Measurements from ENCODE around the gene IFNA21. TPM values are rescaled to one million over a fixed set of nuclear protein-coding genes. Genes with fewer than 3 reads are reported as not detected.
"Not testable (repeated sequence)": the region's sequence is repeated elsewhere in the genome, so short reads cannot be mapped to it uniquely, and the experiment has no call there.

Gene IFNA21
- total and polyA plus RNA-seq, 7 donors, result not detected

DNA sequence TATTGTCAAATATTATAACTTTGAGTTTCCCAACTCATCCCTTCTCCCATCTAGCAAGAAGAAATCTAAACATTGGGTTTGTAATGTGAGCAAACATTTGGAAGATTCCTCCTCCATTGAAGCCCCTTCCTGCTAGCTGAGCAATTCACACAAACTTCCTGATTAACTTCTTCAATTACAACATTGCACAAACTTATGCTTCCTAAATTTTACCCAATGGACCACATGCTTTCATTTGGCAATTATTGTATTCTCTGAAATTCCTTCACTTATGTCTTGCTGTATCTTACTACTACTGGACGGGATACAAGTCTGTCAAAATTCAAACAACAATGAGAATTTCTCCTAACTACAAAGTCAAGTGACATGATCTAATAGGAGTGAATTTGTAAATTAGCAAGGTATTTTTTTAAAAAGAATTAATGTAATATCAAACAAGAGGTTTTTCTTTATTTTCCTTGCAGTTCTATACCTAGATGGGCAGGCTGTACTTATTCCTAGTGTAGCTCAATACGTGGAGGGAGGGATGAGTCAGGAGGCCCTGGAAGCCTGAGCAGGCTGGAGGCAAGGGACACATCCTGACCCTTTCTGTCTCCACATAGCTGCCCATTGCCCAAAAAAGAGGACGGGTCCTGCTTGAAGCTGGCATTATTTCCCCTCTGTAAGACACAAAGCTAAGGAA, 13.0 kb downstream of the IFNA21 start:
- no peaks in the 10 kb centered on the region for H3K36me3 ChIP-seq
- TF ChIP-seq EP300 (IDR thresholded peaks at IDR 0.05) (no peak), POLR2A (IDR thresholded peaks at IDR 0.05) (no peak), POLR2AphosphoS5 (IDR thresholded peaks at IDR 0.05) (no peak)
- TF ChIP-seq, protein P1, sequence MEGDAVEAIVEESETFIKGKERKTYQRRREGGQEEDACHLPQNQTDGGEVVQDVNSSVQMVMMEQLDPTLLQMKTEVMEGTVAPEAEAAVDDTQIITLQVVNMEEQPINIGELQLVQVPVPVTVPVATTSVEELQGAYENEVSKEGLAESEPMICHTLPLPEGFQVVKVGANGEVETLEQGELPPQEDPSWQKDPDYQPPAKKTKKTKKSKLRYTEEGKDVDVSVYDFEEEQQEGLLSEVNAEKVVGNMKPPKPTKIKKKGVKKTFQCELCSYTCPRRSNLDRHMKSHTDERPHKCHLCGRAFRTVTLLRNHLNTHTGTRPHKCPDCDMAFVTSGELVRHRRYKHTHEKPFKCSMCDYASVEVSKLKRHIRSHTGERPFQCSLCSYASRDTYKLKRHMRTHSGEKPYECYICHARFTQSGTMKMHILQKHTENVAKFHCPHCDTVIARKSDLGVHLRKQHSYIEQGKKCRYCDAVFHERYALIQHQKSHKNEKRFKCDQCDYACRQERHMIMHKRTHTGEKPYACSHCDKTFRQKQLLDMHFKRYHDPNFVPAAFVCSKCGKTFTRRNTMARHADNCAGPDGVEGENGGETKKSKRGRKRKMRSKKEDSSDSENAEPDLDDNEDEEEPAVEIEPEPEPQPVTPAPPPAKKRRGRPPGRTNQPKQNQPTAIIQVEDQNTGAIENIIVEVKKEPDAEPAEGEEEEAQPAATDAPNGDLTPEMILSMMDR (IDR thresholded peaks at IDR 0.05), result no peak
- intact Hi-C loops (cut with DNase I), result no loop called here
- no peaks in the 10 kb centered on the region for H3K4me1 ChIP-seq
- H3K9me3 ChIP-seq, result no peaks in the 10 kb centered on the region
- no peak for DNase-seq
- WGBS, 2 donors, result 45 to 51% methylated on average over 3 of the region's 3 CpGs
- H3K27ac ChIP-seq, result no peak overlapping the region
- no peaks in the 10 kb centered on the region for H3K27me3 ChIP-seq
- no peak overlapping the region for H3K4me3 ChIP-seq

DNA sequence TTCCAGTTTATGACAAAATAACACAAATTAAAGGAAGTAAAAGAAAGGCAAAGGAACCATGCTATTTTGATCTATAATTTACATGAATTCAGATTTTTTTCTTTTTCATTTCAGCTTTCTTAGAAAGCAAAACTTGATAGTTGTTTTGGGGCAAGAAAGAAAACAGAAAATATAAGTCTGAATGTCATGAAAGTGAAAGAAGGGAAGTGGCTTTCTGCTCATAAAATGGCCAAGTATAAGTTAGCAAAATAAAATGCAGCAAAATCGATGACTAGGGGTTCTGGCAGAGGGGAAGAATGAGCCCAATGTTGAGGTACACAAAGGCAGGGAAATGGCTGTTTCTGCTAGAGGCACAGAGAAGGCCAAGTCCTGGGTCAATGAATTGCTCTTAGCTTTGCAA, 21.9 kb downstream of the IFNA21 start:
- intact Hi-C loops (cut with DNase I), result no loop called here
- H3K4me3 ChIP-seq, result no peak overlapping the region

DNA sequence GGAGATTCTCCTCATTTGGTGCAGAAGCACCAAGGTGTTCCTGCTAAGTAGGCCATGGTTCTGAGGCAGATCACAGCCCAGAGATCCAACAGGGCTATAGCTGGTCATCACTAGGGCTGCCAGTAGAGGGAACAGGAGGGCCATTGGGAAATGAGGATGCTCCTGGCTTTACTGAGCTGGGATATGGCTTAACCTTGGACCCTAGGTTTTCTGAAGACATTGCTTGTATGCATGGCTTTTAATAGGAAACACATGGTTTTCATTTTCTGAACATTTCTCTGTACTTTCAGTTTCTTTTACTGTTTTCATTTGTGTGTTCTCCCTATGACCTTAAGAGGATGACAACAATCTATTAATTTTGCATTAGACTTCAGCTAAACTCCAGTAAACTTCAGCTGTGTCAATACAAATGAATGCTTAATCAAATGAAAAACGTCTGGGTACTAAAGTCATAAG, 25.0 kb downstream of the IFNA21 start, which contains the start of gene IFNW1:
Gene IFNW1, minus strand, starts transcription at position 406 of the 456 bp plus-strand sequence. Its CDS starts 262 bp downstream, at position 144.
- no peaks in the 10 kb centered on the region for H3K36me3 ChIP-seq
- intact Hi-C loops (cut with DNase I), result no loop called here
- DNase-seq, result no peak
- H3K9me3 ChIP-seq, result no peaks in the 10 kb centered on the region
- no peak within 1 kb of the TSS for H3K27ac ChIP-seq
- H3K4me3 ChIP-seq, result no peak within 1 kb of the TSS
- H3K4me1 ChIP-seq, result no peaks in the 10 kb centered on the region
- TF ChIP-seq POLR2A (IDR thresholded peaks at IDR 0.05) (no peak), POLR2AphosphoS5 (IDR thresholded peaks at IDR 0.05) (no peak), EP300 (IDR thresholded peaks at IDR 0.05) (no peak)
- TF ChIP-seq, protein P1 (IDR thresholded peaks at IDR 0.05), result no peak
- whole genome bisulfite sequencing, 2 donors, result 14 to 47% methylated on average over 1 of the region's 1 CpG
- H3K27me3 ChIP-seq, result no peaks in the 10 kb centered on the region

More for the DNA sequence above, 21.9 kb downstream of the IFNA21 start:
- H3K36me3 ChIP-seq, result no peaks in the 10 kb centered on the region
- WGBS, 2 donors, result 41 to 75% methylated on average over 1 of the region's 1 CpG
- no peak overlapping the region for H3K27ac ChIP-seq
- H3K4me1 ChIP-seq, result no peaks in the 10 kb centered on the region
- no peak for TF ChIP-seq POLR2A (IDR thresholded peaks at IDR 0.05)
- TF ChIP-seq, protein P1 (IDR thresholded peaks at IDR 0.05), result no peak
- TF ChIP-seq POLR2AphosphoS5 (IDR thresholded peaks at IDR 0.05), result no peak
- DNase-seq, result no peak
- peaks cover 0 to 3% (median 0%) of the 10 kb centered on the region in 4 donors for H3K9me3 ChIP-seq
- H3K27me3 ChIP-seq, result no peaks in the 10 kb centered on the region

DNA sequence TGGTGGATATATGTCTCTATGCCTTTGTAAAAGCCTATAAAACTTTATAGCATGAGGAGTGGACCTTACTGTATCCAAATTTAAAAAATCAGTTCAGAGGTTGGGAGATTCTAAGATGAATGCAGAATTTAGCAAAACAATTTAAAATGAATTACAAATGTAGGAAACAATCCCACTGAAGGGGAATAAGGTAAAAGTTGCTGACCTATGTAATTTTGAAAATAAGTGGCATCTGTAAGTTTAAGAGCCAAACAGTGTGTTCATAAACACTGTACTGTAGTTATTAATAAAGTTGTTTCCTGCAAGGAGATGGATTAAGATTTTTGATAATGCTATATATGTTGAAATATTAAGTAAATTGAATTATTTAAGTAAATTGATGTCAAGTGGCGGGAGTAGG, 29.4 kb downstream of the IFNA21 start:
- Histone ChIP-seq H3K36me3 (no peaks in the 10 kb centered on the region), H3K27ac (no peak overlapping the region), H3K27me3 (no peaks in the 10 kb centered on the region), H3K4me3 (no peak overlapping the region), H3K4me1 (no peaks in the 10 kb centered on the region), H3K9me3 (no peaks in the 10 kb centered on the region)
- intact Hi-C loops (cut with DNase I), result no loop called here
- no peak for DNase-seq
- WGBS, 2 donors, result 50 to 84% methylated on average over 1 of the region's 1 CpG
- no peak for TF ChIP-seq POLR2AphosphoS5 (IDR thresholded peaks at IDR 0.05)
- TF ChIP-seq, protein P1 (IDR thresholded peaks at IDR 0.05), result no peak

DNA sequence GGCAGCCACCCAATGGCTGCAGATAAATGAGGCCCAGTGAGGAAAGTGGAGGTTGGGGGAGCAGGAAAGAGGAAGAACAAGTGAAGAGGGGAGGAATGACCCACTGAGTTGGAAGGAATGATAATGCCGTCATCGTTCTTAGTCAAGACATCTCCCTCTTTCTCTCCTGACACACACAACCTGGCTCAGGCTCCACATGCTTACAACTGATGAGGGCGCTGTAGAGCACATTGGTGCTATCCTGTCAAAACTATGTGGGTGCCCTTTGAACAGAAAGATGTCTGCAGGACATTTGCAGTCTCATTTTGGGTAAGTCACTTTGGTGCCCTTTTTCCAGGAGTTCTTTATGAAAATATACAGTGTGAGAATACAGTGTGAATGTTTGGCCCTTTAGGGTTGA, 30.7 kb downstream of the IFNA21 start:
- WGBS, 2 donors, result 75 to 80% methylated on average over 3 of the region's 3 CpGs
- no peaks in the 10 kb centered on the region for H3K9me3 ChIP-seq
- DNase-seq, result no peak
- no peak overlapping the region for H3K27ac ChIP-seq
- intact Hi-C loops (cut with DNase I), result no loop called here
- no peaks in the 10 kb centered on the region for H3K4me1 ChIP-seq
- H3K27me3 ChIP-seq, result no peaks in the 10 kb centered on the region
- TF ChIP-seq, protein P1 (IDR thresholded peaks at IDR 0.05), result no peak
- TF ChIP-seq EP300 (IDR thresholded peaks at IDR 0.05) (no peak), POLR2AphosphoS5 (IDR thresholded peaks at IDR 0.05) (no peak), POLR2A (IDR thresholded peaks at IDR 0.05) (no peak)
- no peak overlapping the region for H3K4me3 ChIP-seq
- H3K36me3 ChIP-seq, result no peaks in the 10 kb centered on the region

DNA sequence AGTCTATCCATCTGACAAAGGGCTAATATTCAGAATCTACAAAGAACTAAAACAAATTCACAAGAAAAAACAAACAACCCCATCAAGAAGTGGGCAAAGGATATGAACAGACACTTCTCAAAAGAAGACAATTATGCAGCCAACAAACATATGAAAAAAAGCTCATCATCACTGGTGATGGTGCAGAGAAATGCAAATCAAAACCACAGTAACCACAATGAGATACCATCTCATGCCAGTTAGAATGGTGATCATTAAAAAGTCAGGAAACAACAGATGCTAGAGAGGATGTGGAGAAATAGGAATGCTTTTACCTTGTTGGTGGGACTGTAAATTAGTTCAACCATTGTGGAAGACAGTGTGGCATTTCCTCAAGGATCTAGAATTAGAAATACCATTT, 38.3 kb downstream of the IFNA21 start:
- H3K9me3 ChIP-seq; H3K27ac ChIP-seq; H3K27me3 ChIP-seq; DNase-seq; H3K4me1 ChIP-seq; H3K36me3 ChIP-seq; intact Hi-C loops (cut with DNase I); H3K4me3 ChIP-seq: not testable (repeated sequence)

Measured in sigmoid colon (tissue), 7 donors.